CD4-positive, alpha-beta T cell treated with Interleukin-21 for 1 hour (primary cell): Measurements from ENCODE around the gene HCFC1.
A peak's percentile ranks its signal among the peaks of the same experiment; 100 is the strongest.

Source experiments
- DNase-seq: peaks from one replicate; pipeline ENCODE4 v3.0.0-alpha.2; 2020

Gene HCFC1

DNA sequence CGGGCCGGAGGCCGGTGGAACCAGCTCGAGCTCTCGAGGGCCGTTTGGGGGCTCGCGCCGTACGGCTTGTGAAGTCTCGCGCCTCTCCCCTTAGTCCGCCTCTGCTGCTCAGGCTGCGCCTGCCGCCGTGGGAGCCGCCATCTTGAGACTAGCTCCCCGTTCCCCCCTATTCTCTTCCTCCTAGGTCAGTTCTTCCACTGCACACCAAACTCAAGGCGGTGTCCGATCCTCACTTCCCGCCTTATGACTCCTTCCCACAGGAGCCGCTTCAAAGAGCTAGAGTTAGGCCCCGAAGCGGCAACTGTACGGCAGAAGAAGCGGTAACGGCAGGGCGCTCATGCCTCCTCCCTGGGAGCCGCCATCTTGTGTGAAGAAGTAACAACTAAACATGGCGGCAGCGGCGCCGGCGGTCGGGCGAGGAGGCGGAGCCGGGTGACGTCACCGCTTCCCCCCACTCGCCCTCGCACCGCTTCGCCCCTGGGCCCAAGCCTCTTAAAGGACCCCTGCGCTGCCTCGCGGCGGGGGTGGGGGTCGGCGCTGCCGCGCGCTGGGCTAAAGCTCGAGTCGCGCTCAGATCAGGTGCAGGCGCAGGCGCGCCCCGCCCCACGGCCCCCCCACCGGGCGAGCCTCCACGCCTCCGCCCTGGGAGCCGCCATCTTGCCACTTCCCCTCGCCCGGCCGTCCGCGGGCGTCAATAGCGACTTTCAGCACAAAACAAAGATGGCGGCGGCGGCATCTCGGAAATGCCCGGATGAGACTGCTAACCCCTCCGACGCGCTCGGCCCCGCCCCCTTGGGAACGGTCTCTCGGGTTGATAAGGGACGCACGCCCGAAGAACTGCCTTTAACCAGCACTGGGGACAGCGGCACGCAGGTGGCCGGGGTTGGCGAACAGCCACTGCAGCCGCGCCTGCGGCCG, at the start of gene HCFC1:
Gene HCFC1 (minus strand): TSS at position 369 of the 918 bp plus-strand sequence. CDS start 978 bp downstream, outside the sequence.
- peak; percentile 93 for DNase-seq

DNA sequence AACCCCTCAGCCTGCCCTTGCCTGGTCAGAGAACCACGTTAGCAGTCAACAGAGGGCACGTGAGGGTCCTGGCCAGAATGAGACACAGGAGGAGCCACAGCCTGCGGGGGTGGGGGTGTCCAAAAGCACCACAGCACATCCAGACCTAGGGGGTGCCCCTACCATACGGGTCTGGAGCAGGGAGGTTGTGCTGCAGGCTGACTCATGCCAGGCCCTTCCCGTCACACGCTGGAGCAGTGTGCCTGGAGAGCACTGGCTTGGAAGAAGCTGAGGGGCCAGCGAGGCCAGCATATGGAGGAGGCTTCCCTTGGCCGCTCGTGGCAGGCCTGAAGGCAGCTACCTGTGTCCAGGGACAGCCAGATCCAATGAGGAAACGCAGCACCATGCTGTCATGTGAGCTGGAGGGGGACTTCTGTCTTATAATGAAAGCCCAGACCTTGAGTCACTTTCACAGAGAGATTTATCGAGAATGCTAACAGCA, 49.6 kb upstream of the HCFC1 start:
- no peak for DNase-seq

DNA sequence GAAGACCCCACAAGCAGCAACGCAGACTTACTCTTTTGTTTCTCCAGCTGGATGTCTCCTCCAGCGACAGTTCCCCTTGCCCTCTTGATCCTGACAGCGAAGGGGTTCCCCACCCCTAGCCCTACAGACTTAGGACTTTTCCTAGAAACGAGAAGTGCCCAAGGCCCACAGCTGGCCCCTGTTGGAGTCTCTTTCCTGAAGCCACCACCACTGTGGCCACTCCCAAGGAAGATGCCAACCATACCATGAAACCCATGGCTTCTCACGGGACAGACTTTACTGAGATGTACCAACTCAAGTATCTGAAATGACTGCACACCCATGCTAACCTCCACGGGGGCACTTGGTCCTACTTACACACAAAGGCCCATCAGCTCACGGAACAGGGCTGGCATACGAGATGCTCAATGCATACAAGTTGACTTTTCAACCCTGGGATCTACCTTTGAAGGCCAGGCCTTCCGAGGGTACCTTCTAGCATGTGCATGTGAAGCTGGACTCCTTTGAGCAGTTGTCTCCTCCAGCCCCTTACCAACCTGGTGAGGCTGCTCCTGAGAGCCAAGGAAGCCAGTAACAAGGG, 49.0 kb upstream of the HCFC1 start:
- no peak for DNase-seq

DNA sequence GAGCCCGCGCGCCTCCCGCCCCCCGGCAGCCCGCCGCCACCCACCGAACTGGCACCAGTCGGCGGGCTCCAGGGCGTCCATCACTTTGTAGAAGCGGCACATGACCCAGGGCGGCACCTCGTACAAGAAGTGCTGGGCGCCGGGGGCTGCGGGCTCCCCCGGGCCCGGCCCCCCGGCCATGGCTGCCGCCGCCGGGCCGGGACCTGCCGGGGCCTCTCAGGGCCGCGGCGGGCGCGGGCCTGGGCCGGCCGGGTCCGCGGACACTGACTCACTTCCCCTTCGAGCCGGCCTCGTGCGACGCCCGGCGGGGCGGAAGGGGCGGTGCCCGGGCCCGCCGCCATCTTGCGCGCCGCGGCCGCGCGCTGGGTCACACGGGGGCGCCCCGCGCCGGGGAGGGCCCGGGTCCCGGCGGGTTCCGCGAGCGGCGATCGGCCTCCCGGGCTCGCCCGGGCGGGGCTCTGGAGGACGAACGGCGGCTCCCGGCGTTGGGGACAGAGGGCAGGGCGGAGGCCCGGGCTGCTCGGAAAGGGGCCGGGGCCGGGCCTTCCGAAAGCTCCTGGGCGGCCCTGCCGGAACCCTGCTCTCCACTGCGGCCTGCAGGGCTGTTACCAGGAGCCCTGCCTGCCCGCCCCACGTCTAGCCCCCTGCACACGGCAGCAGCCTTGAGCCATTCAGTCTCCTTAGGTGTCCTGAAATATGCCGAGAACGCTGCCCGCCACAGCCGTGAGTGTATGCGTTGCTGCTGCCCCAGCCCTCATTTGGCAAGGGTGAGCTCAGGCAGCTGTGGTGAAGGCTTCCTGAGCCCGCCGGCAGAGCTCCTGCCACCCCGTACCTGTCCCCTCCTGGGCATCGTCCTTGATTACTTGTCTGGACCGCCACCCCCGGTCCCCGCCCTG, 48.3 kb upstream of the HCFC1 start, which contains the start of gene IRAK1:
Gene IRAK1 (minus strand): TSS at position 270 of the 896 bp plus-strand sequence. CDS start 90 bp downstream, at position 180.
- peak; percentile 54 for DNase-seq

DNA sequence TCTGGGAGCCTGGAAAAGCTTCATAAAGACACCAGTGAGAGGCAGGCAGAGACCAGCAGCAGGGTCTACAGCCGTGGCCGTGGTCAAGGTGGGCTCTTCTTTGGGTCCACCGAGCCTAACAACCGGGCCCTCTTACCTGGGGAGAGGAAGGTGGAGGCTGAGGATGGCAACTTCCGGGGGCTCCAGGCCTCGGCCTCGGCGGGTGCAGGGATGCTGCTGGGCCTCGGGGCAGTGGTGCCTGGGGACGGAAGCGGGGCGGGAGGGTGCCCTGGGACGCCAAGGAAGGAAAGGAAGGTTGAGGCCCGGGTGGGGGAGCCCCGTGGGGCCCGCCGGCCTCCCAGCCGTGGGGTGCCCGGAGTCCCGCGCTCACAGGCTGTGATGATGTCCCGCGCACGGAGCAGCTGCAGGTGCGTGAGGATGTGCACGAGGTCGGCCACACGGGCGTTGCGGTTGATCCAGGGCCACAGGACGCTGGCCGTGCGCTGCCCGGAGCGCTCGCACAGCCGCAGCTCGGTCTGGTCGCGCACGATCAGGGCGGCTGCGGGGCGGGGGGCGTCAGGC, 47.5 kb upstream of the HCFC1 start:
- DNase-seq: peak; percentile 15

DNA sequence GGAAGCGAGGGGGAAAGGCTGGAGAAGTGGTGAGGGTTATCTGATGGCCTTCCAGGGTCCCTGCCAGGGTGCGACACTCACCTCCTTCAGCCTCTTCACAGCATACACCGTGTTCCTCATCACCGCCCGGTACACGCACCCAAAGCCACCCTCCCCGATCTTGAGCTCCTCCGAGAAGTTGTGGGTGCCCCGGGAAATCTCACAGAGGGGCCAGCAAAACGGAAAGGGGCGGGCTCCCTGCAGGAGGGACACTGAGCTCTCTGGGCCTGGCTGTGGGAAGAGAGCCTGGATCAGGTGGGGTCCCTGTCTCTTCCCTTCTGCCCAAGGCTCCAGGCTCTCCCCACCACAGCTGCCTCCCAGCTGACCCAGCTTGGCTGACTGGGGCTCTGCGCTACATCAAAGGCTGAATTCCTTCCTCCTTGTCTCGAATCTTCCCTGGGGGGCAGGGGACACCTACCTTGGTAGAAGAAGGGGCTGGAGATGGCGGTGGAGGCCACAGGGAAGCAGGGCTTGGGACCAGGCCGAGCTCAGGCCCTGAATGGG, 47.0 kb upstream of the HCFC1 start:
- no peak for DNase-seq

DNA sequence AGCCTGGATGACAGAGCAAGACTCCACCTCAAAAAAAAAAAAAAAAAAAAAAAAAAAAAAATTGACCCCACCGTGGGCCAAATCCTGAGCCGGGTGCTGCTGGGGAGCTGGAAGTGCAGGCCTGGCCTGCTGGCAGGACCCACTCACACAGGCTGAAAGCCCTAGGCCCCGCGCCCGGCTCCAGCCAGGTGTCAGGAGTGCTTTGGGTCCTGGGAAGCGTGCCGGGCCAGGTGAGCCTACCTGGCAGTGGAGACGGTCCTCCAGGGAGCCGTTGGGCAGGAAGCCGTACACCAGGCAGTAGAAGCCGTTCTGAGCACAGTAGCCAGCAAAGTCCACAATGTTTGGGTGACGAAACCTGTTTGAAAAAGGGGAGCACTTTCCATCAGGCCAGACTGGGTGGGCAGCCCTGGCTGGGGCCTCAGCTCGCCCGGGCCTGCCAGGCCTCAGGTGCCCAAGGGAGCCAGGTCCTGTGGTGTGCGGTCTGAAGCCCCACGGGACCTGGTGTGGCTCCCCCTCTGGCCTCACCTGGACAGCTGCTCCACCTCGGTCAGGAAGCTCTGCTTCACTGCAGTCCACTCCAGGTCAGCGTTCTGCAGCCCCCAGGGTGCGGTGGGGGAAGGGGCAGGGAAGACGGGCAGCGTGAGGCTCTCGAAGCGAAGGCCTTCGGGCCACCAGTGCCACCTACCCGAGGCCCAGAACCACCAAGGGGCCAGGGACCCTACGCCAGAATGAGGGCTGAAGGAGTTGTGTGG, 46.3 kb upstream of the HCFC1 start:
- DNase-seq: no peak

DNA sequence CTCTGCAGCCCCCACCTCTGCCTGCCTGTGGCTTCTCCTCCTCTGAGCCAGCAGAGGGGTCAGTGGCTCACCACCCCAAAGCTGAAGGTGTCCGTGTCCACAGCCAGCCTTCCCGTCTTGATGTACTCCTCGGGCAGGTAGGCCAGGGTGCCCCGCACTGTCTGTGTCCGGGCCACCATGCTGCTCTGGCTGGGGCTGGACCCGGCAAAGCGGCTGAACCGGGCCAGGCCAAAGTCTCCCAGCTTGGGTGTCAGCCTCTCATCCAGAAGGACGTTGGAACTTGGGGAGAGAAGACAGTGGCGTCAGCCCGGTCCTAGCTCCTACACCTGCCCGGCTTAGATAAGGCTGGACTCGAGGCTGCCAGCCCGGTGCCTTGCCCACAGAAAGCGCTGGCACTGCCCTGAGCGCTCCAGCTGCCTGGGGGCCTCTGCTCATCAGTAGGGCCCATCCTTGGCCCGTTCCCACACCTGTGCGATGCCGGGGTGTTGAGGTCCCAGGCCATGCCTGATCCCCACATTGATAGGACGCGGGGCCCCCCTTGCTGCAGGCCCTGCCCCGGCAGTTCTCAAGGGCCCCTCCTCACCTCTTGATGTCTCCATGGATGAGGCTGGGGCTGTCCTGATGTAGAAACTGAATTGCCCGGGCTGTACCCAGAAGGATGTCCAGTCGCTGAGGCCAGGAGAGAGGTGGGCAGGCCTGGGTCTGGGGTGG, 44.9 kb upstream of the HCFC1 start:
- DNase-seq: no peak

DNA sequence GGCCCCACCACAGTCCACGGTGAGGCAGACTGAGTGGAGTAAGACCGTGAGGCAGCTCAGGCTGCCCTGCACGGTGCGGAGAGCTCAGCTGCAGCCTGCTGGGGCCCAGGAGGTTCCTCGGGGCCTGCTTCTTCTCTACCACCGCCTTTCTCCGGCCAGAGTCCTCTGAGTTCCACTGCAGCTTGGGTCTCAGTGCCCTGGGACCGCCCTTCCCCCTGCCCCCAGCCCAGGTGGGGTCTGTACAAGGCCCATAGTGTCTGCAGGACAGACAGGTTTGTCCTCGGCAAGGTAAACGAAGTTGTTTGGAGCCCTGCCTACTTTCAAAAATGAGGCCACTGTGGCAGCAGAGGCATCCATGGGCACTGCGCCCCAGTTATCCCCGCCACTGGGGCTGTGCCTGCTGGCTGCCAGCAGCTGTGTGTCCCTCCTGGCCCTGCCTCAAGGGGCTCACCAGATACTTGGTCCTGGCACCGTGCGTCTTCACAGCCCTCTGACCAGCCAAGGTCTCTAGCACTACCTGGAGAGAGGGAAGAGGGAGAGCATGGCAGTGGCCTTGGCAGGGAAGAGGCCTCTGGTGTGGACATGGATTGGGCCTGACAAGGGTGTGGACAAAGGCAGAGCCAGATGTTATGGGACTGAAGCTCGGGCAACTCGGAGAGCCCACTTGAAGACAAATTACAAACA, 44.1 kb upstream of the HCFC1 start:
- DNase-seq: no peak

DNA sequence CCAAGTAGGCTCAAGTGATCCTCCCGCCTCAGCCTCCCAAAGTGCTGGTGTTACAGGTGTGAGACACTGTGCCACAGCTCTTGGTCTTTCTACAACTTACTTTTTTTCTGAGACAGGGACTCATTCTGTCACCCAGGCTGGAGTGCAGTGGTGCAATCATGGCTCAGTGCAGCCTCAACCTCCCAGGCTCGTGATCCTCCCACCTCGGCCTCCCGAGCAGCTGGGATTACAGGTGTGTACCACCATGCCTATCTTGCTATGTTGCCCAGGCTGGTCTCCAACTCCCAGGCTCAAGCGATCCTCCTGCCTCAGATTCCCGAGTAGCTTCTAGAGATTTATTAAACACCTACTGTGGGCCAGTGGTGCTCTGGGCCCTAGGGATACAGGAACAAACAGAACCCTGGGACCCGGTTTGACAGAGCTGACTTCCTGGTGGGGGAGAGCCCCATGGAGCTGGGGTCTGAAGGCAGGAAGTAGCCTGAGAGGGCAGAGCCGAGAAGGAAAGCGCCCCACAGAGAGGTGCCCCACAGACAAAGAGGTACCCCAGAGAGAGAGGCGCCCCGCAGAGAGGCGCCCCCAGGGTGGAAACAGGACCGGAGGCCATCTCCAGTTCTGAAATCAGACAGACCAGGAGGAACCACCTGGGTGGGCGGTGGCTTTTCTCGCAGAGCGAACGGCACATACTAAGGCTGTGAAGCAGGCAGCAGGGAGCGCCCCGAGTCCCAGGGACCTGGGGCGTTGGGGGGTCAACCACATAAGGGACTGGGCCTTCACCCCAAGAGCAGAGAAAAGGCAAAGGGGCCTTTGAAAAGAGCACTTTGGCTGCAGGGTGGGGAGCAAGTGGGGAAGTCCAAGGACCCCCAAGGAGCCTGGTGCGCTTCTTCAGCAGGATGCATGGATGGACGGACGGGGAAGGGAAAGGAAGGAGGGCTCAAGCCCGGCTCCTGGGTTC, 43.1 kb upstream of the HCFC1 start:
- DNase-seq: no peak

DNA sequence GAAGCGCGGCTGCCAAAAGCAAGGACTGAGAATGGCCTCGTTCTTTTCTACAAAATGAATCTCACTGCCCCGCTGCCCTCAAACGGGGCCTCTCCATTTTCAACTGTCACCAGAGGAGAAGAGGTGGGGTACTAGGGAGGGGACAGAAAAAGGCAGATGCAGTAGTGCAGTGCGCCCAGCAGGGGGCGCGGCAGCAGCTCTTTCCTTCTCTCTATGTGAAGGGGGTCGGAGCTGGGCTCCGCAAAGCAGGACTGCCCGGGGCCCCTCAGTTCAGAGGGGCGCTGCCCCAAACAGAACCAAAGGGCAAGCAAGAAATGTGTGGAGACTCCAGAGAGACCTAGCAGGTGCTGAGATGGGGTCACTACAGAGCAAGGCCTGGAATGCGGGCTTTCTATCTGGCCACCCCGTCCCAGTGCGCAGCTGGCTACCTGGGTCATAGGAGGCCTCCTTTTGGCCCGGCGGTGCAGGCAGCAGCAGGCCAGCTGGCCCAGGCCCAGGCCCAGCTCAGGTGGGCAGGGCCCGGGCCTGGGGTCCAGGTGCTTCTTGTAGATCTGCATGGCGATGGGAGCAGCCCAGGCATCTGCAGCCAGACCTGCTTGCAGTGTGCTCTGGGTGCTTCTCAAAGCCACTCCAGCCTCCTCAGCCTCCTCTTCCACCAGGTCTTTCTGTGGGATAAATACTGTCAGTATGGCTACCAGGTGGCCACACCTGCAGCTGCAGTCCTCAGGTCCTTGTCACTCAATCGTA, 42.2 kb upstream of the HCFC1 start:
- DNase-seq: peak; percentile 57

DNA sequence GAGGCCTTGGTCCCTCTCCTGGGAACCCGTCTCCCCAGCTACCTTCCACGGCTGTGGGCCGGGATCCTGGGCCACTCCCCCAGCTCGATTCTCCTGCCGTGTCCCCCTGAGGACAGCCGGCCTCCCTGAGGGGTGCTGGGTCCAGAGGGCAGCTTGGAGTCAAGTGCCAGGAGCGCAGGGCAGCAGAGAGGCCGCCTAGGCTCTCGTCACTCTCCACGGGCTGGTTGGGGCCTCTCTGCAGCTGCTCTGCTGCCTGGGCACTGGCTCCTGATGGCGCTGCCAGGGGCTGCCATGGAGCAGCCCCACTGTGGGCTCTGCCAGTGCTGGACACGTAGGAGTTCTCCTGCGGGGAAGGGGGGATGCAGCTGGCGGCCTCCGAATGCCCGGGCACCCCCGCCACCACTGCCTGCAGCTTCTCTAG, 41.4 kb upstream of the HCFC1 start:
- DNase-seq: no peak

DNA sequence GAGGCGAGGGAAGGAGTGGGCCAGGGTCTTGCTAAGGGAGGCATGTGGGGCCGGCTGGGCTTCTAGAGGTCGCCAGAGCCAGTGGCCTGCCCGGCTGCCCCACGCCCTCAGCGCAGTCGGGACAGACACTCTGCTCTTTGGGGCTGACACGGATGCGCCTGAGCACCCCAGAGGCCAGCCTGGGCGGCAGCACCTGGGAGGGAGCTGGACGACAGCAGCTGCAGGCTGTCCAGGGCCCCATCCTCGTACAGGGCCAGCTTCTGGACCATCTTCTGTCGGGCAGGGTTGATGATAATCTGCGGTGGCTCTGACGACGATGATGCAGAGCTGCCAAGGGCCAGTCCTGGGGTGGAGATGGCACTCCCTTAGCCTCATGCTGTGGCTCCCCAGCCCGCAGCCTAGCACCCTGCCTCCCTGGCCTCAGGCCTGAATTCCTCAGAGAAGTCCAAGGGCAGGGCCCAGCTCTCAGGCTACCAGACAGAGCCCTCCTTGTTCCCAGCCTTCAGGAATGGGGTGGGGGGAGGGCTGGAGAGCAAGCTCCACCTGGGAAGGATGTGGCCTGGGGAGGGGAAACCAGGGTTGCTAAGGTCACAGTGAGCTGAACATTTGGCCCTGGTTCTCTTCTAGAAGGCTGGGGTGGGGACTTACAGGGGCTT, 40.8 kb upstream of the HCFC1 start:
- DNase-seq: no peak

DNA sequence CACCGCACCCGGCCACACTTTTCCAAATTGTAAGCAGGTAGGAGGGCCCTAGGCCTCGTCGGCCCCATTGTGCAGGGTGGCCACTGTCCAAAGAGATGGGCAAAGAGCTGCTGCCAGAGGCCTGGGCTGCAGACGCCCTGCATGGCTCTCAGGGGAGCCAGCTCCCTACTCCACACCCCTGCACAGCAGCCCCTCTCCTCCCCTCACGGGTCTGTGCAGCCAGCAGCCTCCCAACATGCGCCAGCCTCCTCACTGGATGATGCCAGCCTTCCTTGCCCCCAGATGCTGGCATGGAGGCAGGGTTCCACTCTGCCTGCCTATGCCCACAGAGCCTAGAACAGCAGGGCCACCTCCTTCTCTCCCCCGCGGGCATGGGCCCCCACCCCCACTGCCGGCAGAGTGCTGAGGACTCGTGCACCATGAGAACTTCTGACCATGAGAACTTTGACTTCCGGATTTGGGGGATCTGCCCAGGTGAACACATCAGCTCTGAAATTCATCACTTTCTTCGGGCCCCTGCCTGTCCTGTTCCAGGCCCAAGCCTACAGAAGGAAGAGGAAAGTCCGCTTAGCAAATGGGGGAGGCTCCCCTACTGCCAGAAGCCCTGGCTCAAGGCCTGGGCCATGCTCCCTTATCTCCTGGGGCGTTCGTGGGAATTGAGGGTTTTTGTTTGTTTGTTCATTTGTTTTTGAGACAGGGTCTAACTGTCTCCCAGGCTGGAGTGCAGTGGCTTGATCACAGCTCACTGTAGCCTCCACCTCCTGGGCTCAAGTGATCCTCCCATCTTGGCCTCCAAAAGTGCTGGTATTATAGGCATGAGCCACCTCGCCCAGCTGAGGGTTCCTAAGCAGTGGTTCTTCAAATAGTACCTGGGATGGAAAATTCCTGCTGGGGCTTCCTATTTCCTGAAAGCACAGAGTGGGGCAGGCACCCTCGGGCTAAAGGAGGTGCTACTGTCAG, 40.0 kb upstream of the HCFC1 start:
- DNase-seq: no peak

DNA sequence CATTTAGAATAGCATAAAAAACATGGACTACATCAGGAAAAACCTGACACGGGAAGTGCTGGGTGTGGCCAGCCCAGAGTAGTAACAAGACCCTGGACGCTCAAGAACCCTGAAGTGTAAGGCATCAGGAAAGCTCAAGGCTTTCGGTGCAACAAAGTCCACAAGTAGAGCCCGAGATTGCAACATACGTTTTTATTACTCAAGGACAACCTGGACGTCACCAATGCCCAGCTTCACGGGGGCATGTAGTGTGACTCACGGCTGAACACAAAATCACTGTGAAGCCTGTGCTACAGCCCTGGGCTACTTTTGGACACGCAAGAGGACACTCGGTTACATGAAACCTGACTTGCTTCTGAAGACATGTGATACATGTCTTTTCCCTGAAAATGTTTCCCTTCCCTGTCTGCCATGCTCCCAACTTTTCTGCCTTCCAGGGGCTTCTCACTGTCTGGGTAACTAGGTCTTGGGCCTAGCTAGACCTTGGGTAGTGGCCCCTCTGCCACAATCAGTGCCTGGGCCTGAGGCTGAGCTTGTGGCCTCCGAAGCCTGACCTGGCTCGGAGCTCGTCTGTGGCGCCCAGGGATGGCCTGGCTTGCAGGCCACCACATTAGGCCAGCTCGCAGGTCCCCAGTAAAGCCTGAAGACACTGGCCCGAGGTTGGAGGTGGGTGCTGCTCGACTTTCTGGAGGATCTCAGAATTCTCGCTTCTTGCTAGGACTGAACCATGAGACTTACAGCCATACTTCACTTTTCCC, 38.9 kb upstream of the HCFC1 start:
- no peak for DNase-seq

DNA sequence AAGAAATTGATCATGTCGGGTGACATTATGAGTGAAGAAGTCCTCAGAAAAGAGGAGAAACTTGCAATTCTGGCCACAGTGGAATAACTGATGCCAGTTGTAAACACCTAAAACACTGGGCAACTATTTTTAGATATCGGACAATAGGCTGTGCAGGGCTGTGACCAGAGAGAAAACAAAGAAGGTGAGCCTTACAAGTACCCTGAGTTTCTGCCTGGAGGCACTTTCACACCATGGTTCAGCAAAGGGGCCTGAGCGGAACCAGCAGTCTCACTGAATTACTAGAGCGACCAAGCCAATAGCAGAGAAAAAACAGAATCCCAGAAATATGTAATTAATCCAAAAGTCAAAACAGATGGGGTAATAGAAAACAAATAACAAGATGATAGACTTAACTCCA, 36.9 kb upstream of the HCFC1 start:
- no peak for DNase-seq
